ENCODE data around the gene KLHDC10.
"Not testable (repeated sequence)": the region's sequence is repeated elsewhere in the genome, so short reads cannot be mapped to it uniquely, and the experiment has no call there.

KLHDC10 gene

GRCh38 chr7:130079846-130080394 is 9.6 kb downstream of the KLHDC10 start:
- no peaks in the 10 kb centered on the region for H3K4me1 ChIP-seq (ENCODE audit: control insufficient read depth, insufficient read depth, low read length)
- no peaks in the 10 kb centered on the region for H3K36me3 ChIP-seq (ENCODE audit: control insufficient read depth, insufficient read depth, low read length)
- H3K9me3 ChIP-seq (ENCODE audit: control insufficient read depth, insufficient read depth, low read length): no peaks in the 10 kb centered on the region
- H3K27ac ChIP-seq (ENCODE audit: low read length): no peak overlapping the region
- H3K4me3 ChIP-seq (ENCODE audit: low read length): no peak overlapping the region
- H3K27me3 ChIP-seq (ENCODE audit: control insufficient read depth, insufficient read depth, low read length): no peaks in the 10 kb centered on the region
- no CpG with 5 or more reads among the region's 3 CpGs for WGBS (ENCODE audit: insufficient coverage, insufficient read length)
- no peak for DNase-seq (ENCODE audit: low read depth, low spot score)

- not testable (repeated sequence) for DNase-seq (ENCODE audit: low read depth, low spot score); H3K36me3 ChIP-seq (ENCODE audit: control insufficient read depth, insufficient read depth, low read length); H3K4me3 ChIP-seq (ENCODE audit: low read length); H3K27me3 ChIP-seq (ENCODE audit: control insufficient read depth, insufficient read depth, low read length); H3K4me1 ChIP-seq (ENCODE audit: control insufficient read depth, insufficient read depth, low read length); H3K9me3 ChIP-seq (ENCODE audit: control insufficient read depth, insufficient read depth, low read length); H3K27ac ChIP-seq (ENCODE audit: low read length)
- no CpG with 5 or more reads among the region's 4 CpGs for WGBS (ENCODE audit: insufficient coverage, insufficient read length)
These were observed 13.2 kb downstream of the KLHDC10 start for GRCh38 chr7:130083497-130083896.

GRCh38 chr7:130084037-130084875 is 13.9 kb downstream of the KLHDC10 start:
- H3K27ac ChIP-seq (ENCODE audit: low read length): no peak overlapping the region
- no peaks in the 10 kb centered on the region for H3K27me3 ChIP-seq (ENCODE audit: control insufficient read depth, insufficient read depth, low read length)
- no peak for DNase-seq (ENCODE audit: low read depth, low spot score)
- H3K9me3 ChIP-seq (ENCODE audit: control insufficient read depth, insufficient read depth, low read length): no peaks in the 10 kb centered on the region
- no peak overlapping the region for H3K4me3 ChIP-seq (ENCODE audit: low read length)
- H3K4me1 ChIP-seq (ENCODE audit: control insufficient read depth, insufficient read depth, low read length): no peaks in the 10 kb centered on the region
- WGBS (ENCODE audit: insufficient coverage, insufficient read length): no CpG with 5 or more reads among the region's 11 CpGs
- H3K36me3 ChIP-seq (ENCODE audit: control insufficient read depth, insufficient read depth, low read length): no peaks in the 10 kb centered on the region

GRCh38 chr7:130085235-130085634 is 14.9 kb downstream of the KLHDC10 start:
- not testable (repeated sequence) for H3K4me3 ChIP-seq (ENCODE audit: low read length); DNase-seq (ENCODE audit: low read depth, low spot score); H3K27ac ChIP-seq (ENCODE audit: low read length); H3K9me3 ChIP-seq (ENCODE audit: control insufficient read depth, insufficient read depth, low read length); H3K4me1 ChIP-seq (ENCODE audit: control insufficient read depth, insufficient read depth, low read length); H3K27me3 ChIP-seq (ENCODE audit: control insufficient read depth, insufficient read depth, low read length); H3K36me3 ChIP-seq (ENCODE audit: control insufficient read depth, insufficient read depth, low read length)
- no CpG with 5 or more reads among the region's 5 CpGs for WGBS (ENCODE audit: insufficient coverage, insufficient read length)

GRCh38 chr7:130086938-130087337 is 16.6 kb downstream of the KLHDC10 start:
- no peaks in the 10 kb centered on the region for H3K4me1 ChIP-seq (ENCODE audit: control insufficient read depth, insufficient read depth, low read length)
- H3K27me3 ChIP-seq (ENCODE audit: control insufficient read depth, insufficient read depth, low read length): no peaks in the 10 kb centered on the region
- no peak overlapping the region for H3K27ac ChIP-seq (ENCODE audit: low read length)
- no peak overlapping the region for H3K4me3 ChIP-seq (ENCODE audit: low read length)
- no peaks in the 10 kb centered on the region for H3K9me3 ChIP-seq (ENCODE audit: control insufficient read depth, insufficient read depth, low read length)
- no peaks in the 10 kb centered on the region for H3K36me3 ChIP-seq (ENCODE audit: control insufficient read depth, insufficient read depth, low read length)
- no peak for DNase-seq (ENCODE audit: low read depth, low spot score)

GRCh38 chr7:130087364-130087763 is 17.0 kb downstream of the KLHDC10 start:
- Histone ChIP-seq H3K4me3 (ENCODE audit: low read length) (no peak overlapping the region), H3K27me3 (ENCODE audit: control insufficient read depth, insufficient read depth, low read length) (no peaks in the 10 kb centered on the region), H3K36me3 (ENCODE audit: control insufficient read depth, insufficient read depth, low read length) (no peaks in the 10 kb centered on the region), H3K9me3 (ENCODE audit: control insufficient read depth, insufficient read depth, low read length) (no peaks in the 10 kb centered on the region), H3K27ac (ENCODE audit: low read length) (no peak overlapping the region), H3K4me1 (ENCODE audit: control insufficient read depth, insufficient read depth, low read length) (no peaks in the 10 kb centered on the region)
- no CpG with 5 or more reads among the region's 1 CpG for WGBS (ENCODE audit: insufficient coverage, insufficient read length)
- no peak for DNase-seq (ENCODE audit: low read depth, low spot score)

- no peak overlapping the region for H3K27ac ChIP-seq (ENCODE audit: low read length)
- H3K9me3 ChIP-seq (ENCODE audit: control insufficient read depth, insufficient read depth, low read length): no peaks in the 10 kb centered on the region
- no peaks in the 10 kb centered on the region for H3K4me1 ChIP-seq (ENCODE audit: control insufficient read depth, insufficient read depth, low read length)
- no peak overlapping the region for H3K4me3 ChIP-seq (ENCODE audit: low read length)
- WGBS (ENCODE audit: insufficient coverage, insufficient read length): no CpG with 5 or more reads among the region's 4 CpGs
- H3K36me3 ChIP-seq (ENCODE audit: control insufficient read depth, insufficient read depth, low read length): no peaks in the 10 kb centered on the region
- no peak for DNase-seq (ENCODE audit: low read depth, low spot score)
- no peaks in the 10 kb centered on the region for H3K27me3 ChIP-seq (ENCODE audit: control insufficient read depth, insufficient read depth, low read length)
These were observed 20.6 kb downstream of the KLHDC10 start for GRCh38 chr7:130090745-130091532.

GRCh38 chr7:130091999-130092398 is 21.7 kb downstream of the KLHDC10 start:
- no peaks in the 10 kb centered on the region for H3K36me3 ChIP-seq (ENCODE audit: control insufficient read depth, insufficient read depth, low read length)
- H3K4me1 ChIP-seq (ENCODE audit: control insufficient read depth, insufficient read depth, low read length): no peaks in the 10 kb centered on the region
- H3K4me3 ChIP-seq (ENCODE audit: low read length): no peak overlapping the region
- no CpG with 5 or more reads among the region's 1 CpG for WGBS (ENCODE audit: insufficient coverage, insufficient read length)
- H3K9me3 ChIP-seq (ENCODE audit: control insufficient read depth, insufficient read depth, low read length): no peaks in the 10 kb centered on the region
- DNase-seq (ENCODE audit: low read depth, low spot score): no peak
- no peak overlapping the region for H3K27ac ChIP-seq (ENCODE audit: low read length)
- H3K27me3 ChIP-seq (ENCODE audit: control insufficient read depth, insufficient read depth, low read length): no peaks in the 10 kb centered on the region

- WGBS (ENCODE audit: insufficient coverage, insufficient read length): no CpG with 5 or more reads among the region's 2 CpGs
- no peak overlapping the region for H3K4me3 ChIP-seq (ENCODE audit: low read length)
- H3K9me3 ChIP-seq (ENCODE audit: control insufficient read depth, insufficient read depth, low read length): no peaks in the 10 kb centered on the region
- no peaks in the 10 kb centered on the region for H3K4me1 ChIP-seq (ENCODE audit: control insufficient read depth, insufficient read depth, low read length)
- no peaks in the 10 kb centered on the region for H3K36me3 ChIP-seq (ENCODE audit: control insufficient read depth, insufficient read depth, low read length)
- DNase-seq (ENCODE audit: low read depth, low spot score): no peak
- no peak overlapping the region for H3K27ac ChIP-seq (ENCODE audit: low read length)
- no peaks in the 10 kb centered on the region for H3K27me3 ChIP-seq (ENCODE audit: control insufficient read depth, insufficient read depth, low read length)
These were observed 22.3 kb downstream of the KLHDC10 start for GRCh38 chr7:130092598-130092997.

GRCh38 chr7:130095812-130096211 is 25.5 kb downstream of the KLHDC10 start:
- Histone ChIP-seq H3K4me1 (ENCODE audit: control insufficient read depth, insufficient read depth, low read length) (no peaks in the 10 kb centered on the region), H3K9me3 (ENCODE audit: control insufficient read depth, insufficient read depth, low read length) (no peaks in the 10 kb centered on the region), H3K4me3 (ENCODE audit: low read length) (no peak overlapping the region), H3K27me3 (ENCODE audit: control insufficient read depth, insufficient read depth, low read length) (no peaks in the 10 kb centered on the region), H3K36me3 (ENCODE audit: control insufficient read depth, insufficient read depth, low read length) (no peaks in the 10 kb centered on the region), H3K27ac (ENCODE audit: low read length) (no peak overlapping the region)
- no peak for DNase-seq (ENCODE audit: low read depth, low spot score)
- no CpG with 5 or more reads among the region's 1 CpG for WGBS (ENCODE audit: insufficient coverage, insufficient read length)

Measured in iPS DF 6.9 (cell line).